Osteocyte (in vitro differentiated cells): Measurements from ENCODE around the gene BRF1. TPM values are rescaled to one million over a fixed set of nuclear protein-coding genes. Genes with fewer than 3 reads are reported as not detected.
"Not testable (repeated sequence)": the region's sequence is repeated elsewhere in the genome, so short reads cannot be mapped to it uniquely, and the experiment has no call there.

Experiments used
- DNase-seq: peaks from one replicate; pipeline ENCODE4 v3.0.0; 2021; ENCODE audit warnings: mixed read lengths; ENCODE audit not compliant: unreplicated experiment; ENCODE audit errors: extremely low spot score
- H3K27ac Mint-ChIP-seq: one replicate; pipeline ENCODE4 v1.8.0; 2021; ENCODE audit warnings: mild to moderate bottlenecking, mixed read lengths; ENCODE audit not compliant: unreplicated experiment
- H3K27me3 Mint-ChIP-seq: one replicate; pipeline ENCODE4 v1.8.0; 2021; ENCODE audit warnings: mixed read lengths; ENCODE audit not compliant: unreplicated experiment
- H3K36me3 Mint-ChIP-seq: one replicate; pipeline ENCODE4 v1.8.0; 2021; ENCODE audit warnings: mixed read lengths; ENCODE audit not compliant: unreplicated experiment
- H3K4me1 Mint-ChIP-seq: one replicate; pipeline ENCODE4 v1.8.0; 2021; ENCODE audit warnings: mixed read lengths; ENCODE audit not compliant: unreplicated experiment
- H3K4me3 Mint-ChIP-seq: one replicate; pipeline ENCODE4 v1.8.0; 2021; ENCODE audit warnings: mild to moderate bottlenecking, moderate library complexity, mixed read lengths; ENCODE audit not compliant: unreplicated experiment
- H3K9me3 Mint-ChIP-seq: one replicate; pipeline ENCODE4 v1.8.0; 2021; ENCODE audit warnings: mixed read lengths; ENCODE audit not compliant: unreplicated experiment
- CTCF ChIP-seq: fragments of 200-600 bp; sonication (generic); IDR thresholded peaks from 2 replicates; pipeline ENCODE4 v1.5.0; 2021; ENCODE audit warnings: antibody characterized with exemption, mild to moderate bottlenecking, moderate library complexity
- total RNA-seq: library from RNA; stranded (reverse); gene quantifications from 2 replicates; pipeline ENCODE4 v1.2.1, GENCODE V29; 2021

The BRF1 gene
- total RNA-seq, 1 donor from 2014 or later: 43.5 TPM

DNA sequence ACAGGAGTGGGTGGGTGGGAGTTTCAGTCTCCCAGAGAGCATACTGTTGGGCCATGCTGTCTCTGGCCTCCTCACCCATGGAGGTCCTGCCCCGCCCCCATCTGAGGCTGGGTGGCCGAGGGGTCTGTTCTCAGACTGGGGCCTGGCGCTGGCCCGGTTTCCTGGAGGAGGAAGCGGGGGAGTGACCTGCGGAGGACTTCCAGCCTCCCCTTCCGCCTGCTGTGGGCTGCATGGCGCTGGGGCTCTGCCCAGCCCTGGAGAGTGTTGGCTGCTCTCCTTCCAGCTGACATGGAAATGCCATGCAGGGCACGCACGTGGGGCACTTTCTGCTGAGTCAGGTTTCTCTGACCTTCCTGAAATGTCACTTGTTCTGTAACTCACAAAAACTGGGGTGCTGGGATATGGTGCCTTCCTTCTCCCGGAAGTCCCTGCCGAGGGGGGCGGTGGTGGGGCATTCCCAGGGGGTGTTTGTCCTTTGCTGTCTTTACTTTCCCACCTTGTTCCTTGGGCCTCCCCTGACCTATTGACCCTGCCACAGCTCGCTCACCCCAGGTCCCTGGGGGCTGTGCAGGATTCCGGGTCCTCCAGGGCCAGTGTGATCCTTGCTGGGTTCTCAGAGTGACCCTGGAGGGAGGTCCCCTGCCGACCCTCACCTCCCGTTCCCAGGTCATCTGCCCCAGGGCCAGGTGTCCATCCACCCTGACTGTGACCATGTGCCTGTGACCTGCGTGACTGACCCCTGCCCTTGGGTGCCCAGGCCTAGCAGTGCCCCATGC lies 37.4 kb upstream of the BRF1 start:
- DNase-seq: no peak
- Mint-ChIP-seq H3K27me3 (no peaks in the 10 kb centered on the region), H3K9me3 (no peaks in the 10 kb centered on the region), H3K4me3 (no peak overlapping the region), H3K4me1 (peaks cover 6% of the 10 kb centered on the region), H3K36me3 (no peaks in the 10 kb centered on the region), H3K27ac (no peak overlapping the region)
- no peak for TF ChIP-seq CTCF

DNA sequence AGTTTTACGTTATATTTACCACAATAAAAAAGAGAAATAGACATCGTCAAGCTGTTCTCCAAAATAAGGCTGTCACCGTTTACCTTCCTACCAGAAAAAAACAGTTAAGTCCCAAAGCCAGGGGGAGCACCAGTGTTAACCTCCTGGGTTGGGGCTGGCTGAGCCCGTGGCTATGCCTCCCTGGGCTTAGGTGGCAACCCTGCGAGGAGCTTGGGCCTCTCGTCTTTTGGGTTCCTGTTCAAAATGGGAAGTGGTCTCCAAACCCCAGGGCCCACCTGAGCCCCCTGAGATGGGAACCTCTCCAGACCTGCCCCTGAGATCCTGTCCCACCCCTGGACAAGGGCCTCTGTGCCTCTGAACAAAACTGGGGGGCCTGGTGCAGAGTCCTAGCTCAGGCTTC lies 36.6 kb upstream of the BRF1 start:
- peaks cover 9% of the 10 kb centered on the region for H3K4me1 Mint-ChIP-seq

GRCh38 chr14:105336477-105337287 lies 35.9 kb upstream of the BRF1 start:
- Mint-ChIP-seq H3K9me3 (no peaks in the 10 kb centered on the region), H3K27ac (no peak overlapping the region)

More for the DNA sequence above, 36.6 kb upstream of the BRF1 start:
- no peak for TF ChIP-seq CTCF
- H3K4me3 Mint-ChIP-seq: no peak overlapping the region
- no peak for DNase-seq
- no peak overlapping the region for H3K27ac Mint-ChIP-seq
- H3K9me3 Mint-ChIP-seq: no peaks in the 10 kb centered on the region
- no peaks in the 10 kb centered on the region for H3K36me3 Mint-ChIP-seq
- H3K27me3 Mint-ChIP-seq: no peaks in the 10 kb centered on the region

DNA sequence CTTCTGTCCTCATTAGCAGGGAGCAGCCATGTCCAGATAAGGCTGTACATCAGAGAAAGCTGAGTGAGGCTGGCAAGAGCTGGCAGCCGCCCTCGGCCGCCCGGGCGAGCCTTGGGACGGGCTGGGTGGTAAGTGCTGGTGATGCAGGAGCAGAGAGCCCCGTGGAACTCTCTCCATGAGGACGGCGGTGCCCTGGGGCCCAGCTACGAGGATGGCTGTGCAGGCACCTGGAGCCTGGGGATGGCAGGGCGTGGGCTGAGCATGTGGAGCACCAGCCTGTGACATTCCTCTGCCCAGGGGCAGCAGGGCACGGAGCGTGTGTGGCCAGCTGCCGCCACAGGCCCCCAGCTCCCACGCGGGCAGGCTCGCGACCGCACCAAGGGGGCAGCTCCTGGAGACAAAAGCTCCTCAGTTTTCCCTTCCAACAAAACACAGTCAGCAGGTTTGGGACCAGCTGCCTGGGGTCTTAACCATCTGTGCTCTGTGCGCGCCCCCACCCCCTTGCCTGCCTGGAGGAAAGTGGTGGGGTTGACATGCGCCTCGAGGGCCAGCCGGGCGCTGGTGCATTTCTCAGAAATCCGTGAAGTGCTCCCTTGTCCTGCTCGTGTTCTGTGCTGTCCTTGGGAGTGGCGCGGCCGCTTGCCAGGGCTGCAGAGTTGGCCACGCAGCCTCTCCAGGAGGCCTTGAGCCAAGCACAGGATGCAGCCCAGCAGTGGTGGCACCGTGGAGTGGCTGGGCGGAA lies 35.1 kb upstream of the BRF1 start:
- H3K27me3 Mint-ChIP-seq: no peaks in the 10 kb centered on the region
- no peak overlapping the region for H3K4me3 Mint-ChIP-seq
- peaks cover 17% of the 10 kb centered on the region for H3K4me1 Mint-ChIP-seq
- H3K9me3 Mint-ChIP-seq: no peaks in the 10 kb centered on the region
- no peak for DNase-seq
- peaks cover 3% of the 10 kb centered on the region for H3K36me3 Mint-ChIP-seq
- no peak for TF ChIP-seq CTCF
- no peak overlapping the region for H3K27ac Mint-ChIP-seq

More at GRCh38 chr14:105336477-105337287, 35.9 kb upstream of the BRF1 start:
- Mint-ChIP-seq H3K4me1 (peaks cover 14% of the 10 kb centered on the region), H3K27me3 (no peaks in the 10 kb centered on the region), H3K4me3 (no peak overlapping the region), H3K36me3 (peaks cover 2% of the 10 kb centered on the region)
- no peak for TF ChIP-seq CTCF
- DNase-seq: no peak

GRCh38 chr14:105335231-105335542 lies 34.4 kb upstream of the BRF1 start:
- not testable (repeated sequence) for H3K9me3 Mint-ChIP-seq, H3K27ac Mint-ChIP-seq, DNase-seq, H3K27me3 Mint-ChIP-seq, H3K4me3 Mint-ChIP-seq, H3K36me3 Mint-ChIP-seq
- H3K4me1 Mint-ChIP-seq: peaks cover 23% of the 10 kb centered on the region
